NCI-H2171 treated with DMSO at 0.1 percent for 48 hours (cell line): ENCODE measurements around the gene PIMREG.

Source experiments
- DNase-seq: peaks from one replicate; lab custom pipeline; 2025; lab: John Stamatoyannopoulos, UW

The PIMREG gene

GRCh38 chr17:6437956-6438355 lies 6.3 kb upstream of the PIMREG start:
- no peak for DNase-seq

GRCh38 chr17:6439951-6440350 lies 4.3 kb upstream of the PIMREG start:
- no peak for DNase-seq

- DNase-seq = no peak
Observed at GRCh38 chr17:6442775-6443174, 1.5 kb upstream of the PIMREG start.

- DNase-seq = no peak
Observed at GRCh38 chr17:6444571-6445335, 498 bp downstream of the PIMREG start.

GRCh38 chr17:6446516-6447100 lies 2.4 kb downstream of the PIMREG start:
- DNase-seq = no peak

- DNase-seq = no peak
Observed at GRCh38 chr17:6448473-6448872, 4.2 kb downstream of the PIMREG start.

- DNase-seq = no peak
Observed at GRCh38 chr17:6449307-6449706, 5.1 kb downstream of the PIMREG start.

- DNase-seq = peak; percentile 87
Observed at GRCh38 chr17:6450926-6451832, 6.9 kb downstream of the PIMREG start.

- DNase-seq = no peak
Observed at GRCh38 chr17:6452471-6453266, 8.4 kb downstream of the PIMREG start.

GRCh38 chr17:6453279-6454024 lies 9.2 kb downstream of the PIMREG start:
- no peak for DNase-seq

- DNase-seq = no peak
Observed at GRCh38 chr17:6454495-6455320, 10.5 kb downstream of the PIMREG start.

GRCh38 chr17:6455321-6455705 lies 11.1 kb downstream of the PIMREG start:
- no peak for DNase-seq

GRCh38 chr17:6456321-6456720 lies 12.1 kb downstream of the PIMREG start:
- no peak for DNase-seq

- no peak for DNase-seq
Observed at GRCh38 chr17:6456914-6457687, 12.8 kb downstream of the PIMREG start.

GRCh38 chr17:6457688-6458459 lies 13.6 kb downstream of the PIMREG start:
- no peak for DNase-seq

GRCh38 chr17:6458460-6458950 lies 14.2 kb downstream of the PIMREG start:
- no peak for DNase-seq

GRCh38 chr17:6460531-6461161 lies 16.4 kb downstream of the PIMREG start:
- no peak for DNase-seq

GRCh38 chr17:6461246-6461645 lies 17.0 kb downstream of the PIMREG start:
- no peak for DNase-seq
